GM19324 (cell line): ENCODE data around the gene ITGB8.

Experiments
- ATAC-seq: cut with Tn5 transposase; IDR thresholded peaks from one replicate; pipeline ENCODE4 v1.9.1; 2021; ENCODE audit warnings: mild to moderate bottlenecking, moderate library complexity; ENCODE audit not compliant: unreplicated experiment, low FRiP score

Gene ITGB8

GRCh38 chr7:20307119-20307518, 23.6 kb upstream of the ITGB8 start:
- ATAC-seq = peak; percentile 54

GRCh38 chr7:20307901-20308300, 22.8 kb upstream of the ITGB8 start:
- ATAC-seq = no peak

GRCh38 chr7:20310301-20310700, 20.4 kb upstream of the ITGB8 start:
- no peak for ATAC-seq

DNA sequence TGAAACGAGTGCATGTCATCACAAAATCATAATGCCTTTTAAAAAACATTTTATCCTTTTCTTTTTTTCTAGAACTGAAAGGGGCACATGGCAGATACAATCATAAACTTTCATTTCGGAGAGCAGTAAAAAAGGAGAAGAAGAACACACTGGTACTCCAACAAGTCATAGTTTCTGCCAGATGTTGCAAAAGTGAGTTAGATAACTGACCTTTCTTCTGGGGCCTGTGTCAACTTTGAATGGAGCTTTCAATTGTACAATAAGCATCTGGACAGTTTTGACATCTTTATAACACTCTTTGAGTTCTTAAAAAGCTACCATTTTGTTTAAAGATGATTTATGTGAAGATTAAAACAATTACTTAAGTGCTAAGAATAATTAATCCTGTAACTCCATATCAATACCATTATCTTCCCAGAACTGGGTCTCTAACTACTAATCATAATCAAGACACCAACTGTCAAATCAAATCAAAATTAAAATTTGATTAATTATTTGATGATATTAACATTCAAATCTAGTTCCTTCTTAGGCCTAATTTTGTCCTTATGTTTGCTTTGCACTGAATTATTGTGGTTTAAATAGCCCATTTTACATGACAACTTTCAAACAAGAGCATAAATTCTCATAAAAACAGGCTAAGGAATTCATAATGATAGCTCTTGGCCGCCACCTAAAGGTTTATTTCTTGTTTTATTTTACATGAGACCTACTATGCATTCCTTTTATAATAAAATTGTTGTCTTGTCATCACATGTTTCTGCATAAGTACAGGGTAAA, 19.5 kb upstream of the ITGB8 start:
- no peak for ATAC-seq

DNA sequence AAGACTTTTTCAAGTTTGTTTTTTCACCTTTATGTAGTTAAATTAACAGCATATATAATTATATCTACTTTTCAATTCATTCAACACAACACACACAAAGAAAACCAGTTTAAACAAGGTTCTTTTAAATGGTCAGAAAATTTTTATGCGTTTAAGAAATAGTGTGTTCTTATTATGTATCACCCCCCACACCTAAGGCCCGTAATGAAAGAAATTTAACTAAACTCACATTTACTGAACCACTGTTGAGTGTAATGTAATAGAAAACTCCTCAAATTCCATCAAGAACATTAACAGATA, 19.0 kb upstream of the ITGB8 start:
- ATAC-seq = no peak

GRCh38 chr7:20312562-20312961, 18.1 kb upstream of the ITGB8 start:
- ATAC-seq = no peak

DNA sequence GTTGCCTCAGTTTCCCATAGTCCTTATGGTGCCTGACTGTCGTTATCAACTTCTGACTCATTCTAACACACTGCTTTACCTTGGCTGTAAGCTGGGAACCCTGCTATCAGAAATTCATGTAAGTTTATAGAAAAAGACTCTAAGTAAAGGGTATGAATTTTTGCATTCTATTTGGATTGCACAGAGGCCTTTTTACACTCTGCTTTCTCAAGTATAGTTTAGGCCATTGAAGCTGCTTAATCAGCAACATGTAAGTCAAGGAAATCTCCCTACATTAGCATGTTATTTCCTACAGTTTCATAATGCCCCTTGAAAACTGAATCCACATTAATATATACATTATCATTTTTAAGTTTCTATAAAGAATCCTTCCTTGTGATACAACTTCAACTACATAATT, 17.1 kb upstream of the ITGB8 start:
- no peak for ATAC-seq

DNA sequence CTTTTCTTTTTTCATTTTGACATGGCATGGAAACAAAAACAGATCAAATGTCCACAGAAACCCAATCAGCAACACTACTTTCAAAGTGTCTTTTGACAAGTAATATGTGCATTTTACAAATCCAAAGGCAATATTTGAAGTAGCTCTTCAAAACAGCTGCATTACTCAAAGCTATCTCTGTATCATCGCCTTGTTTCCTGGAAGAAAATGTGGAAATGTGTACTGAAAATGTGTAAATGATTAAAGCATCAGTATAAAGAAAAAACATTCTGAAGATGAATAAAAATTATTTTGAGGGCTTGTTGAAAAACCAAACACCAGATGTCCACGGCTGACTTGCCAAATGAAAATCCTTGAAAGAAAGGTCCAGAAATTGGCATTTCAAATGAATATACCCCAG, 16.5 kb upstream of the ITGB8 start:
- ATAC-seq = no peak

DNA sequence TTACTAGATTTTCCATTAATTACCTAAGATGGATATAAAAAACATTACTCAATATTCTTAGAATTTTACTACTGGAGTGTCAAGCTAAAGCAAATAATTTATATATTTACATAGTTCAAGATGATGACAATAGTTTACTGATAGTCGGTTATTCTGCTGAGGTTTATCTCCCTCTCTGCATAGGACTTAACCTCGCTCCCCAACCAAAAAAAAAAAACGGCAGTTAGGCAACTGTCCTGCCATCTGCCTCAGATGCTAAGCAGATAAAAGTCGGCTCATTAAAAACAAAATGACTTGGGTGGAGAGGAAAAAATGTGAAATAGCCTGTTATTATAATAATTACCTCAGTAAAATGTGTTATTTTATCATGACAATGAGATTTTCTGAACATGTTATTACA, 14.0 kb upstream of the ITGB8 start:
- no peak for ATAC-seq

GRCh38 chr7:20317413-20317812, 13.3 kb upstream of the ITGB8 start:
- no peak for ATAC-seq

DNA sequence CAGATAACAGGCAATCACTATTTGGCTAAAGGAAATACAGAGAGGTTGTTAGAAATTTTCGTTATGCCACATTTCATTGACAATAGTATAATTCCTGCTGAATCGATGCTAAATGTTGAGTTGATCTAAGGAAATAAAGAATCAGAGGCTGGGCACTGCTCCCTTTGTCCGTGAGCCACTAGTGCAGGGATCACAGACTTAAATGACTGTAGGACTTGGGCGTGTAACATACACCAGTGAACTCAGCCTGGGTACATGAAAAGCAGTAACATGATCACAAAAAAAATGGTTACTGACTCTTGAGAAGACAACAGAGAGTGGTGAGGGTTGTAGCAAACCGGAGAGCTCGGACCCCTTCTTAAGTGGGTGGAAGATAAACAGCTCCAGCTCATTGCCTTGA, 11.8 kb upstream of the ITGB8 start:
- no peak for ATAC-seq

- ATAC-seq = no peak
Observed at GRCh38 chr7:20320322-20320721, 10.4 kb upstream of the ITGB8 start.

DNA sequence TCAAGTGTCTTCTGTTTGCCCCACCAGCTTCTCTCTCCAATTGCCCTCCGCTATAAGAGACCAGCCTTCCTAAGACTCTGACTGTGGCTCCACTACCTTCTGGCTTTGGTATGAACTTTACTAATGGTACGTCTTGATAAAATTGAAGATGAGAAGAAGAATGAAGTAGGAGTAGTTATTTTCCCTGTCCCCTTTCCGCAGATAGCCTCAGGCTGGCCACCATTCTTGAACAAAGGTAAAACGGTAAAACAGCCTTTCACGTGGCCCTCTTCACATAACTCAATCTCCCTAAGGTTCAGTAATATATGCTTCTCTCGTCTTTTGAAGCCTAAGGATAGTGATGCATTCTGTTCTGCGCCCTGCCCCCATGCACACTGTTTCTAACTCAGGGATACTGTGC, 9.9 kb upstream of the ITGB8 start:
- ATAC-seq = no peak

- ATAC-seq = no peak
Observed at GRCh38 chr7:20323595-20323994, 7.1 kb upstream of the ITGB8 start.

DNA sequence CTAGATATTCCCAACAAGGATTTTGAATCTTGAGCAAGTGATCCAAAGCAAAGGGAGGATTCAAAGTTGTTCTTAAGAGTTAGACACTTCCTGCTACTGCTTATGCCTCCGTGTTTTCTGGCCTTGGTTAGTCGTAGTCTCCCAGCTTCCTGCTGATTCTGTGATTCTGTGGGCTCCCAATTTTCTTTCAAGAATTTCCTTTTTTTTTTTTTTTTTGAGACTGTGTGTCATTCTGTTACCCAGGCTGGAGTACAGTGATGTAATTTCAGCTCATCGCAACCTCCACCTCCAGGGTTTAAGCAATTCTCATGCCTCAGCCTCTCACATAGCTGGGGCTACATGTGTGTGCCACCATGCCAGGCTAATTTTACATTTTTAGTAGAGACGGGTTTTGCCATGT, 4.4 kb upstream of the ITGB8 start:
- ATAC-seq = no peak

GRCh38 chr7:20327055-20327454, 3.6 kb upstream of the ITGB8 start:
- ATAC-seq = no peak

- ATAC-seq = no peak
Observed at GRCh38 chr7:20328027-20328426, 2.7 kb upstream of the ITGB8 start.

DNA sequence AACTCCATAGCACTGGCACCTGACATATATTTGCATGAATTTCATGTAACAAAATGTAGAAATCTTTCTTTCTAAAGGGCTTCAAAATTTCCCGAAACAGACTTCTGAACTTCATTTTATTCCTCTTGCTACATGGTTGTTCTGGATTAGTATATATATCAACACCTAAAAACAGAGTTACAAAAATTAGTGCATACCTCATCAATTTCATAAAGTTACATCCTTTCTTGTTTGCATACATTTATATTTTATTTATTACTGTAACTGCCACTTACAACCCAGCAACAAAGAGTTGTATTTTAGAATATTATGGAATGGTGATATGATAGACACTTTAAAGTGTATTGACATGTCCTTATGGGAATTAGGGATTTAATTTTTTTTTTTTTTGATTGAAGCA, 2.0 kb upstream of the ITGB8 start:
- ATAC-seq = no peak

DNA sequence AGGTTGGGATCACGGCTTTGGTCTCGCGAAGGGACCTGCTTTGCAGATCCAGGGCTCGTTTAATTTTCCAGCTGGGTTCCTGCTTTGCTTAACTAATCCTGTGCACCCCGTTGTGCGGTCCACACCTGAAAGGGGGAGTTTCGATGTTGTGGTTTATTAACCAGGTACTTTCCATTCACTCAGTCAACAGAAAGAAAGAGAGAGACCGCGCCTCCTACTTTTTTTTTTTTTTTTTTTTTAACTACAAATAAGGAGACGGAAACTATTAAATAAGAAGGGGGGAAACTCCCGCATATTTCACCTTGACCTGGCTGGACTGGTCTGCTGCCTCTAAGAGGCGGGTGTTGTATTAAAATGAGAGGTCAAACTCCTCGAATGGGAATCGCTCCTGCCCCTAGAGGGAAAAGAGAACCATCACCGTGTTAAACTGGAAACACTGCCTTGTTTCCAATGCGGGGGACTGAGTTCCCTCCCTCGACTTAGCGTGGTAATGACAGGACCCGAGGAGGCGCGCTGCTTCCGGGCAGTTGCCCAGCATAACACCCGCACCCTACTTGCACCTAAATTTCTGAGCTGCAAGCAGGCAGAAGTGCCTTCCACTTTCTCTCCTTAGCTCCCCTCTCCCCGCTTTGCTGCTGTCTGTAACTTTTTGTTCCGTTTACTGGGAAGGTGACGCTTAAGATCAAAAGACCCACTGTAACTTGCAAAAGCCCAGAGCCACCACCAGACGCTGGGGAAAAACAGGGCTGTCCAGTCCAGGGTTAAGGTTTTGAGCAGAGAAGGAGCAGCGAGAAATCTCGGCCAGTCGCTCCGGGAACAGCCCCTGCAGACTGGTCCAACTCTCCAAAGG, 1.1 kb upstream of the ITGB8 start:
- peak; percentile 44 for ATAC-seq

GRCh38 chr7:20330928-20331909, 519 bp downstream of the ITGB8 start:
- ATAC-seq = peak; percentile 33
